Keratinocyte (primary cell): Measurements from ENCODE around the gene CD46.

Experiments used
- EZH2 ChIP-seq: IDR thresholded peaks from one replicate; pipeline ENCODE4 v1.6.1; 2012; ENCODE audit warnings: inconsistent platforms, mild to moderate bottlenecking, low read length, moderate library complexity
- TF ChIP-seq, protein P1 (sequence below), 3 experiments: IDR thresholded peaks in 1 of 3; conservative IDR thresholded peaks in 1 of 3; optimal IDR thresholded peaks in 1 of 3; 2 replicates in 2 of 3; 3 replicates in 1 of 3; pipeline versions ENCODE3 to v1.5.1; 2011; ENCODE audit warnings: low read length in 3 of 3, mild to moderate bottlenecking in 3 of 3, moderate library complexity in 2 of 3, control low read depth in 1 of 3, inconsistent platforms in 1 of 3; ENCODE audit not compliant: insufficient read depth in 2 of 3; ENCODE audit errors: extremely low read depth in 1 of 3

DNA sequence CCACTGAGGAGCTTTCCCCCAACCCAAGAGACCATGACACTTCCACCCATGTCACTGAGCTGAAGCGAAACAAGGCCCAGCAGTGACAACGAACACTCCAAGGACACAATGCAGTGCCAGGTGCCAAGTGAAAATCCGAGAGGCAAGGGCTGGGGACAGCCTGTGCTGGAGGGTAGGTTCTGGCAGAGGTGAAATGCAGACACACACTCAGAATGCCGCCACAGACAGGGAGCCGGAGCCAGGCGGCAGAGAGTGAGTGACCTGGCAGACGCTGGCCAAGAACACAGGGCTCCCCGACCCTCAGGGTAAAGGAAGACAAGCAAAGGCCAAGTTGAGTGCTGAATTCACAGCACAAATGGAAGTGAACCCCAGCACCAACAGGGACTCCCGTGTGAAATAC lies 78.9 kb downstream of the CD46 start:
- TF ChIP-seq, protein P1, sequence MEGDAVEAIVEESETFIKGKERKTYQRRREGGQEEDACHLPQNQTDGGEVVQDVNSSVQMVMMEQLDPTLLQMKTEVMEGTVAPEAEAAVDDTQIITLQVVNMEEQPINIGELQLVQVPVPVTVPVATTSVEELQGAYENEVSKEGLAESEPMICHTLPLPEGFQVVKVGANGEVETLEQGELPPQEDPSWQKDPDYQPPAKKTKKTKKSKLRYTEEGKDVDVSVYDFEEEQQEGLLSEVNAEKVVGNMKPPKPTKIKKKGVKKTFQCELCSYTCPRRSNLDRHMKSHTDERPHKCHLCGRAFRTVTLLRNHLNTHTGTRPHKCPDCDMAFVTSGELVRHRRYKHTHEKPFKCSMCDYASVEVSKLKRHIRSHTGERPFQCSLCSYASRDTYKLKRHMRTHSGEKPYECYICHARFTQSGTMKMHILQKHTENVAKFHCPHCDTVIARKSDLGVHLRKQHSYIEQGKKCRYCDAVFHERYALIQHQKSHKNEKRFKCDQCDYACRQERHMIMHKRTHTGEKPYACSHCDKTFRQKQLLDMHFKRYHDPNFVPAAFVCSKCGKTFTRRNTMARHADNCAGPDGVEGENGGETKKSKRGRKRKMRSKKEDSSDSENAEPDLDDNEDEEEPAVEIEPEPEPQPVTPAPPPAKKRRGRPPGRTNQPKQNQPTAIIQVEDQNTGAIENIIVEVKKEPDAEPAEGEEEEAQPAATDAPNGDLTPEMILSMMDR (optimal IDR thresholded peaks at IDR 0.05 in 1 of 3, IDR thresholded peaks at IDR 0.05 in 1 of 3, conservative IDR thresholded peaks at IDR 0.05 in 1 of 3; ENCODE audit: extremely low read depth in 1 of 3, insufficient read depth in 2 of 3, low read length in 3 of 3) = no peak
- no peak for TF ChIP-seq EZH2
